Mesenchymal stem cell (in vitro differentiated cells and primary cell): ENCODE measurements around the gene VTI1A.
A peak's percentile ranks its signal among the peaks of the same experiment; 100 is the strongest.

Source experiments
- DNase-seq: peaks from one replicate; pipeline ENCODE4 v3.0.0-alpha.2; 2013
- H2AFZ ChIP-seq: one replicate; pipeline ENCODE4 v1.6.1; 2013; ENCODE audit warnings: low read depth, mild to moderate bottlenecking, control low read depth, inconsistent platforms, low read length, moderate library complexity
- H2AK5ac ChIP-seq: 2 replicates; pipeline ENCODE4 v1.6.1; 2013; ENCODE audit warnings: low read length, moderate library complexity, mild to moderate bottlenecking, inconsistent platforms; ENCODE audit not compliant: severe bottlenecking
- H2BK120ac ChIP-seq: one replicate; pipeline ENCODE4 v1.6.1; 2013; ENCODE audit warnings: low read depth, mild to moderate bottlenecking, inconsistent platforms, low read length, moderate library complexity
- H2BK12ac ChIP-seq, 2 experiments: one replicate each; pipeline ENCODE4 v1.6.1; 2013; ENCODE audit warnings: inconsistent platforms in 2 of 2, low read length in 2 of 2, mild to moderate bottlenecking in 2 of 2, moderate library complexity in 2 of 2, control low read depth in 1 of 2
- H2BK15ac ChIP-seq: one replicate; pipeline ENCODE4 v1.6.1; 2013; ENCODE audit warnings: mild to moderate bottlenecking, low read depth, inconsistent platforms; ENCODE audit not compliant: poor library complexity, severe bottlenecking
- H2BK5ac ChIP-seq: 2 replicates; pipeline ENCODE4 v1.6.1; 2013; ENCODE audit warnings: low read depth, mild to moderate bottlenecking, low read length, control low read depth, inconsistent platforms; ENCODE audit not compliant: poor library complexity, severe bottlenecking
- H3K14ac ChIP-seq, 2 experiments: one replicate each; pipeline ENCODE4 v1.6.1; 2013; ENCODE audit warnings: inconsistent platforms in 2 of 2, low read length in 2 of 2, control low read depth in 1 of 2, mild to moderate bottlenecking in 1 of 2, moderate library complexity in 1 of 2
- H3K18ac ChIP-seq, 2 experiments: one replicate each; pipeline ENCODE4 v1.6.1; 2013; ENCODE audit warnings: inconsistent platforms in 2 of 2, low read length in 2 of 2, control low read depth in 1 of 2, low read depth in 1 of 2, mild to moderate bottlenecking in 1 of 2
- H3K23ac ChIP-seq, 2 experiments: one replicate each; pipeline ENCODE4 v1.6.1; 2013; ENCODE audit warnings: inconsistent platforms in 2 of 2, low read length in 2 of 2, mild to moderate bottlenecking in 2 of 2, moderate library complexity in 2 of 2, control low read depth in 1 of 2
- H3K27ac ChIP-seq: 2 replicates; pipeline ENCODE4 v1.5.1; 2013; ENCODE audit warnings: mild to moderate bottlenecking, moderate library complexity, low read length, control low read depth, inconsistent platforms; ENCODE audit not compliant: poor library complexity, severe bottlenecking
- H3K27me3 ChIP-seq, 2 experiments: 2 replicates each; pipeline versions ENCODE4 v1.6.1 to v1.7.0; 2013; ENCODE audit warnings: low read length in 2 of 2, mild to moderate bottlenecking in 2 of 2, moderate library complexity in 2 of 2, control low read depth in 1 of 2, inconsistent platforms in 1 of 2; ENCODE audit not compliant: control insufficient read depth in 1 of 2, insufficient read depth in 1 of 2
- H3K36me3 ChIP-seq, 2 experiments: 2 replicates each; pipeline versions ENCODE4 v1.6.1 to v1.7.0; 2013; ENCODE audit warnings: low read length in 2 of 2, control low read depth in 1 of 2, inconsistent platforms in 1 of 2, low read depth in 1 of 2, mild to moderate bottlenecking in 1 of 2; ENCODE audit not compliant: insufficient read depth in 2 of 2, control insufficient read depth in 1 of 2
- H3K4ac ChIP-seq, 2 experiments: one replicate each; pipeline ENCODE4 v1.6.1; 2013; ENCODE audit warnings: inconsistent platforms in 2 of 2, low read length in 2 of 2, mild to moderate bottlenecking in 2 of 2, moderate library complexity in 2 of 2, control low read depth in 1 of 2, low read depth in 1 of 2
- H3K4me1 ChIP-seq: 2 replicates; pipeline ENCODE4 v1.6.1; 2013; ENCODE audit warnings: low read depth, low read length, control low read depth; ENCODE audit not compliant: control insufficient read depth, insufficient read depth
- H3K4me2 ChIP-seq: 2 replicates; pipeline ENCODE4 v1.6.1; 2013; ENCODE audit warnings: low read length, mild to moderate bottlenecking, inconsistent platforms; ENCODE audit not compliant: poor library complexity, severe bottlenecking
- H3K4me3 ChIP-seq, 2 experiments: 2 replicates each; pipeline versions ENCODE4 v1.5.1 to v1.7.0; 2013; ENCODE audit warnings: low read length in 2 of 2, mild to moderate bottlenecking in 2 of 2, control low read depth in 1 of 2, low read depth in 1 of 2; ENCODE audit not compliant: insufficient read depth in 1 of 2
- H3K79me1 ChIP-seq: replicated peaks from 2 replicates; pipeline ENCODE4 v1.6.1; 2013; ENCODE audit warnings: mild to moderate bottlenecking, control low read depth, low read length, inconsistent platforms; ENCODE audit not compliant: poor library complexity, severe bottlenecking
- H3K9ac ChIP-seq: 2 replicates; pipeline ENCODE4 v1.7.0; 2013; ENCODE audit warnings: mild to moderate bottlenecking, low read length, moderate library complexity
- H3K9me3 ChIP-seq: 2 replicates; pipeline ENCODE4 v1.7.0; 2013; ENCODE audit warnings: mild to moderate bottlenecking, low read length; ENCODE audit not compliant: control insufficient read depth
- H4K8ac ChIP-seq: one replicate; pipeline ENCODE4 v1.6.1; 2013; ENCODE audit warnings: inconsistent platforms, mild to moderate bottlenecking, low read length, moderate library complexity
- H4K91ac ChIP-seq: one replicate; pipeline ENCODE4 v1.6.1; 2013; ENCODE audit warnings: mild to moderate bottlenecking, low read length, inconsistent platforms
- WGBS: methylation state at CpG from one replicate; pipeline ENCODE4 v1.1.7; 2013; ENCODE audit warnings: mixed read lengths; 5-methylcytosine and 5-hydroxymethylcytosine counted together

The VTI1A gene

DNA sequence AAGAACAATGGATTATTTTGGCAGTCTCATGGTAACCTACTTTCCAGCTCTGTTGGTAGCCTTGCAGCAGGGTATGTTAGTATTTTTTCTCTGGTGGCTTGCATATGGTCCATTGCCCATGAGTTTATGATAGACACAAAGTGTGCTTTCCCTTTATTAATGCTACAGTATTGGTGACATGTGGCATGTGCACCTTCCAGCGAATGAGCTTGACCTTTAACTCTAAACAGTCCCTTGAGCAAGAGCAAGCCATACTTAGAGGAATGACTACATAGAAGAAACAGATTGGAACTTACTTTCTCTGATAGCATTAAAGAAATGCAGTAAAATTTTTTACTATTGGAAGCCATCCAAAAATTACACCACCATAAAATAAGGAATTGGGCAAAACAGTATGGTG, 73.9 kb downstream of the VTI1A start:
- Histone ChIP-seq H2BK5ac (no peak overlapping the region), H3K4me1 (peaks cover 2% of the 10 kb centered on the region), H3K14ac (no peak overlapping the region), H3K9ac (no peak overlapping the region), H3K27me3 (no peaks in the 10 kb centered on the region), H3K4me2 (no peak overlapping the region), H3K4me3 (no peak overlapping the region), H4K8ac (no peak overlapping the region), H3K27ac (no peak overlapping the region), H2BK120ac (no peak overlapping the region), H3K4ac (no peak overlapping the region), H2BK15ac (no peak overlapping the region), H3K18ac (no peak overlapping the region), H3K9me3 (no peaks in the 10 kb centered on the region), H4K91ac (no peak overlapping the region), H3K36me3 (no peaks in the 10 kb centered on the region), H3K79me1 (peaks cover 9% of the 10 kb centered on the region), H2BK12ac (no peak overlapping the region), H2AK5ac (no peak overlapping the region), H2AFZ (no peak overlapping the region), H3K23ac (no peak overlapping the region)
- 83% methylated on average over 1 of the region's 1 CpG for WGBS
- no peak for DNase-seq

- H3K36me3 ChIP-seq, result no peaks in the 10 kb centered on the region
- no peaks in the 10 kb centered on the region for H3K9me3 ChIP-seq
Observed at GRCh38 chr10:112524641-112525040, 77.6 kb downstream of the VTI1A start.

GRCh38 chr10:112525200-112525599, 78.2 kb downstream of the VTI1A start:
- H3K36me3 ChIP-seq, result no peaks in the 10 kb centered on the region
- no peak overlapping the region for H4K91ac ChIP-seq
- no peak overlapping the region for H2AK5ac ChIP-seq
- no peak overlapping the region for H3K4ac ChIP-seq
- no peak overlapping the region for H3K14ac ChIP-seq
- no CpG with 5 or more reads among the region's 3 CpGs for WGBS
- H2BK12ac ChIP-seq, result no peak overlapping the region
- no peak overlapping the region for H3K4me3 ChIP-seq
- H4K8ac ChIP-seq, result no peak overlapping the region
- H3K9me3 ChIP-seq, result no peaks in the 10 kb centered on the region
- H2BK120ac ChIP-seq, result no peak overlapping the region
- no peak overlapping the region for H3K23ac ChIP-seq
- no peak overlapping the region for H2AFZ ChIP-seq
- H3K9ac ChIP-seq, result no peak overlapping the region
- DNase-seq, result no peak
- H2BK5ac ChIP-seq, result no peak overlapping the region
- H3K27me3 ChIP-seq, result no peaks in the 10 kb centered on the region
- no peak overlapping the region for H3K18ac ChIP-seq
- peaks cover 3% of the 10 kb centered on the region for H3K4me1 ChIP-seq
- H3K27ac ChIP-seq, result no peak overlapping the region
- H3K79me1 ChIP-seq, result peaks cover 3% of the 10 kb centered on the region
- H2BK15ac ChIP-seq, result no peak overlapping the region
- no peak overlapping the region for H3K4me2 ChIP-seq

More at GRCh38 chr10:112524641-112525040, 77.6 kb downstream of the VTI1A start:
- H3K79me1 ChIP-seq, result peaks cover 3% of the 10 kb centered on the region
- no peak overlapping the region for H3K27ac ChIP-seq
- no peak overlapping the region for H3K23ac ChIP-seq
- H2BK120ac ChIP-seq, result no peak overlapping the region
- no peak for DNase-seq
- H3K9ac ChIP-seq, result no peak overlapping the region
- H3K4me3 ChIP-seq, result no peak overlapping the region
- H4K8ac ChIP-seq, result no peak overlapping the region
- no peak overlapping the region for H2BK12ac ChIP-seq
- no peak overlapping the region for H3K4me2 ChIP-seq
- H3K14ac ChIP-seq, result no peak overlapping the region
- no peak overlapping the region for H3K18ac ChIP-seq
- H3K4me1 ChIP-seq, result peaks cover 3% of the 10 kb centered on the region
- no peak overlapping the region for H3K4ac ChIP-seq
- no peak overlapping the region for H2AK5ac ChIP-seq
- H3K27me3 ChIP-seq, result no peaks in the 10 kb centered on the region
- no peak overlapping the region for H2BK5ac ChIP-seq
- no peak overlapping the region for H2AFZ ChIP-seq
- H2BK15ac ChIP-seq, result no peak overlapping the region
- H4K91ac ChIP-seq, result no peak overlapping the region

DNA sequence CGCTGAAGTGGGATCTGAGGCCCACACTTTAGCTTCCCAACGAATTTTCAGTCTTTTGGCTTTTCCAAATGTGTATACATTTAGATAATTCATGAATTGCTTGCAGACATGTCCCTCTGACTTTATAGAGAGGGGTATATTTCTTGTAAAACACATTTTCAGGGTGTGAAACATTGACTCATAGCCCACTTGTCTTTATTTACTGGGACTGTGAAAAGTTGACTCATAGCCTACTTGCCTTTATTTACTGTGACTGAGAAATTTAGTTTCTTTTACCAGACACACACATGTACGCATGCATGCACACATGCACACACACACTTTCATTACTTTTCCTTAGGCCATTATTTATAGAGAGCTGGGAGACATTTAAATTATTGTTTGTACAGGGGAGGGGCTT, 79.1 kb downstream of the VTI1A start:
- H3K4me1 ChIP-seq, result peaks cover 3% of the 10 kb centered on the region
- 100% methylated on average over 1 of the region's 3 CpGs for WGBS

More for the DNA sequence above, 79.1 kb downstream of the VTI1A start:
- Histone ChIP-seq H2BK15ac (no peak overlapping the region), H2BK12ac (no peak overlapping the region), H3K27ac (no peak overlapping the region), H3K27me3 (no peaks in the 10 kb centered on the region), H3K4me3 (no peak overlapping the region), H3K14ac (no peak overlapping the region), H4K91ac (no peak overlapping the region), H3K4me2 (no peak overlapping the region), H2BK120ac (no peak overlapping the region), H2AFZ (no peak overlapping the region), H3K79me1 (peaks cover 3% of the 10 kb centered on the region), H3K23ac (no peak overlapping the region), H4K8ac (no peak overlapping the region), H3K9me3 (no peaks in the 10 kb centered on the region), H2BK5ac (no peak overlapping the region), H3K36me3 (no peaks in the 10 kb centered on the region), H3K9ac (peak overlapping the region; percentile 76), H3K4ac (no peak overlapping the region), H2AK5ac (no peak overlapping the region), H3K18ac (no peak overlapping the region)
- peak; percentile 69 for DNase-seq
